GM12865 (cell line): ENCODE measurements around the gene ERICH6.

Experiments
- DNase-seq: peaks from one replicate; pipeline ENCODE4 v3.0.0; 2010; ENCODE audit warnings: low read depth
- H3K4me3 ChIP-seq: 2 replicates; pipeline ENCODE4 v1.5.1; 2011; ENCODE audit warnings: mild to moderate bottlenecking, low read depth, low read length, control low read depth
- TF ChIP-seq, protein P1 (sequence below): IDR thresholded peaks from 2 replicates; pipeline ENCODE4 v1.5.1; 2011; ENCODE audit warnings: low read length, control low read depth, low read depth, inconsistent platforms; ENCODE audit not compliant: insufficient read depth; ENCODE audit errors: missing control alignments

The ERICH6 gene

DNA sequence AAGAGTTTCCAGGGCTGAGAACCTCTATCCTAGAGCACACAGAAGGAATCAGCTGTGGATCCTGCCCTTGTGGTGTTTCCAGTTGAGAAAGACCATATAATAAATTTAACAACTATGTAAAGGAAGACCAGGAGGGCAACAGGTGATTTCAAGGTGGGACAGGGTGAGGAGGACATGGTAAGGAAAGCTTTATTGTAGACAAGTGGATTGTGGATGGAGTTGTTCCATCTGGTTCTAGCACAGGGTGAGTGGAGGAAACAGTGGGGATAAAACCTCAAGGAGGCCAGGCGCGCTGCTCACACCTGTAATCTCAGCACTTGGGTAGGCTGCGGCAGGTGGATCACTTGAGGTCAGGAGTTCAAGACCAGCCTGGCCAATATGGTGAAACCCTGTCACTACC is 42.1 kb upstream of the ERICH6 start:
- TF ChIP-seq, protein P1, sequence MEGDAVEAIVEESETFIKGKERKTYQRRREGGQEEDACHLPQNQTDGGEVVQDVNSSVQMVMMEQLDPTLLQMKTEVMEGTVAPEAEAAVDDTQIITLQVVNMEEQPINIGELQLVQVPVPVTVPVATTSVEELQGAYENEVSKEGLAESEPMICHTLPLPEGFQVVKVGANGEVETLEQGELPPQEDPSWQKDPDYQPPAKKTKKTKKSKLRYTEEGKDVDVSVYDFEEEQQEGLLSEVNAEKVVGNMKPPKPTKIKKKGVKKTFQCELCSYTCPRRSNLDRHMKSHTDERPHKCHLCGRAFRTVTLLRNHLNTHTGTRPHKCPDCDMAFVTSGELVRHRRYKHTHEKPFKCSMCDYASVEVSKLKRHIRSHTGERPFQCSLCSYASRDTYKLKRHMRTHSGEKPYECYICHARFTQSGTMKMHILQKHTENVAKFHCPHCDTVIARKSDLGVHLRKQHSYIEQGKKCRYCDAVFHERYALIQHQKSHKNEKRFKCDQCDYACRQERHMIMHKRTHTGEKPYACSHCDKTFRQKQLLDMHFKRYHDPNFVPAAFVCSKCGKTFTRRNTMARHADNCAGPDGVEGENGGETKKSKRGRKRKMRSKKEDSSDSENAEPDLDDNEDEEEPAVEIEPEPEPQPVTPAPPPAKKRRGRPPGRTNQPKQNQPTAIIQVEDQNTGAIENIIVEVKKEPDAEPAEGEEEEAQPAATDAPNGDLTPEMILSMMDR, result no peak
- no peak overlapping the region for H3K4me3 ChIP-seq
- DNase-seq, result no peak

DNA sequence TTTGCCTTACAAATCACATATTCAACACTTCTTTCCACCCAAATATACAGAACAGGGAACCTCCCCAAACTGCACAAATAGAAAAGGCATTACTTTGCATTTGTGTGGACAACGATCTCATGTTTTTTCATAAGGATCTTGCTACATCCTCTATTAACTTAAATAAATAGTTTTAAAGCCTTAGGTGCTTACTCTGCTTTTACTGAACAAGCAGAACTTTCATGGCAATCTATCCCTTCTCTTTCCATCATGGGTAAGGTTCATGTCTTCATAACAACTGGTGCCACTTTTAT is 41.1 kb upstream of the ERICH6 start:
- TF ChIP-seq, protein P1, result no peak
- H3K4me3 ChIP-seq, result no peak overlapping the region
- DNase-seq, result no peak

DNA sequence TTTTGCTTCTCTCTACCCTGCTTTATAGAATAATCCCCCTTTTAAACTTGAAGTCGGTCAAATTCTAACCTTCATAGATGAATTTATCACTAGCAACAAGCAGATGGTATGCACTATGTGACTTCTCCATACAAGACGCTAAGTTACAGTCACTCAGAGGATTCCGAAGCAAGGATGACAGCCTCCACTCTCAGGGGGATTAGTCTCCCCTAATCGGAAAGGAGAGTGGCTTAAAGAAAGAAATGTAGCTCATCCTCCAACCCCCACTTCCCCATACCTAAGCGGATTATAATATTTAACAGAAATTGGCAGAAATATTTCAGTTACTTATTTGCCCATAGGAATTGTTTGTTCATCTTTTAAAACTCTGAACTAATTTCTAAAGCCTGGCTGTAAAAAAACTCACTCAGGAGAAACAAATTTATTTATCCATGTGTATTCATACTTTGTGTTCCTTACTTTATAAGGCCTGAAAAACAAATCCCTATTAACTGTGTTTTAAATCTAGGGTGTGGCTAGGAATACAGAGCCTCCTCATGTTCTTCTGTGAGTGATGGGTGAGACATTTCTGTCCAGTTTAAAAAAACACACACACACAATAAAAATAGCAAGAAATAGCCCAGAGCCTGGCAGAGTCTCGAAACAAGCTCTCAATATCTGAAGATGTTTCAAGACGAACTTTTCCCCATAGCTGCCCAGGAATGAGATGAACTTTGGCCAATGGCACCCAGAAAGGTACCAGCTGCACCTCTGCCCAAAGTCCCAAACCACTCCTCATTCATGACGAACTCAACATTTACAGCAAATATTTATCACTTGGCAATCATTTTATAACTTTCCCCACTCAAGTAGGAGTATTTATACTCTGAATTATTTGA is 40.6 kb upstream of the ERICH6 start:
- no peak overlapping the region for H3K4me3 ChIP-seq
- TF ChIP-seq, protein P1, result no peak
- DNase-seq, result no peak

DNA sequence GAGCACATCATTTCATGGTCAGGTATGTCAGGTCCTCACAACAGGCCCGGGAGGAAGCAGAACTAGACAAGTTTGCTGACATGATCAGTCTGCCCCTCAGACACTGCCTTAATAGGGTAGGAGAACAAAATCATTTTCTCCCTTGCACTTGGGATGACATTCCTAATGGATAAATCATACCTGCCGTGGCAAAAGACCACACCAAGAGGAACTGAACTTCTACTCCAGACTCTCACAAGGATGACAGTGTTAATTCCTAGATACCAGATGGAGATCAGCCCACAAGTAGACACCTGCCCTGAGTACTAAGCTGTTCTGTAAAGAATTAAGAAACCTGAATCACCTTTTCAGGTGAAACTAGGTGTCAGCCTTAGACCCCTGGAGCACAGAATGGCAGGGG is 39.8 kb upstream of the ERICH6 start:
- no peak for DNase-seq
- H3K4me3 ChIP-seq, result no peak overlapping the region
- TF ChIP-seq, protein P1, result no peak

DNA sequence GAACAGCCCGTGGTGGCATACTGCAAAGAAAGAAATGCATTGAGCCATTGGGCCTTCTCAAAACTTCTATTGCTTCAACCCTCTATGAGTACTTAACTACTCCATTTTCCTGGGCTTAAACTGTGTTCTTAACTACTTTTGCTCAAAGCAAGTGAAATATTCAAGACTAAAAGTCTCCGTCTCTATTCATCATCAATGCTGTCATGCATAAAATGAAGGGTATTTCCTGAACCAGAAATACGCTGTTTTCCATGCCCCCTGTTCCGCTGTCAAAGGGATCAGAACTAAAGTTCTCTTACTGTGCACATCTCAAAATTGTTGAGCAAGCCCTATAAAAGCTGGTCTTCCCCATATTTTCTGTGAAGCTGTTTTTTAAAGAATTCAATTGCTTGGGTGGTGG is 39.0 kb upstream of the ERICH6 start:
- no peak for DNase-seq
- no peak overlapping the region for H3K4me3 ChIP-seq
- TF ChIP-seq, protein P1, result no peak

DNA sequence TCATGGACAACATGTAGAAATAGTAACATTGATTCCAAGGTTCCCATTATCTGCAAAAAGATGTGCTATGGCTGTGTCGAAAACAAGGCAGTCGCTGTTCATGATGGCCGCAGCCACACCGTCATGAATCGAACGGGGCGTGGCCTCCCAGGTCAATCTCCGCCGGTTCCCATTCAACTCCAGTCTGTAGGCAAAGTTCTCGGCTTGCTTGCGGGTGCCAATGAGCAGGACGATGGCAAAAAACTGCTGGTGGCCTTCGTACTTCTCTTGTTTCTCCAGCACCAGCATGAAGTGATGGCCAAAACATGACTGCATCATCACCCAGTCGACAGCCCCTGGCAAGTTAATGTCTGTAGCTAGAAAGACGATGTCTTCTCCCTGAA is 38.4 kb upstream of the ERICH6 start:
- TF ChIP-seq, protein P1, result no peak
- DNase-seq, result no peak
- no peak overlapping the region for H3K4me3 ChIP-seq
